H54 (cell line): ENCODE results near the gene IL1A.

Experiments used
- DNase-seq: peaks from one replicate; pipeline ENCODE4 v3.0.0; 2011; ENCODE audit warnings: low spot score, mixed read lengths; ENCODE audit not compliant: insufficient read length
- FAIRE-seq: peaks from 3 replicates; lab custom pipeline; 2011; peaks lifted over from hg19 to GRCh38; lab: Jason Lieb, UNC
- POLR2A ChIP-seq: IDR thresholded peaks from 2 replicates; pipeline ENCODE4 v1.6.1; 2011; ENCODE audit warnings: low read depth, mild to moderate bottlenecking, low read length

The IL1A gene

GRCh38 chr2:112811276-112811831, 27.1 kb upstream of the IL1A start:
- no peak for TF ChIP-seq POLR2A
- no peak for FAIRE-seq
- no peak for DNase-seq

GRCh38 chr2:112809112-112809511, 24.8 kb upstream of the IL1A start:
- DNase-seq (no peak), FAIRE-seq (no peak)
- TF ChIP-seq POLR2A = no peak

GRCh38 chr2:112807233-112807807, 23.0 kb upstream of the IL1A start:
- DNase-seq = no peak
- TF ChIP-seq POLR2A = no peak
- no peak for FAIRE-seq

- no peak for TF ChIP-seq POLR2A
- DNase-seq = no peak
- FAIRE-seq = no peak
These were observed 21.2 kb upstream of the IL1A start for GRCh38 chr2:112805542-112805941.

GRCh38 chr2:112803691-112804521, 19.6 kb upstream of the IL1A start:
- no peak for TF ChIP-seq POLR2A
- DNase-seq = no peak
- FAIRE-seq = no peak

GRCh38 chr2:112800881-112801583, 16.7 kb upstream of the IL1A start:
- TF ChIP-seq POLR2A = no peak
- FAIRE-seq = no peak

GRCh38 chr2:112798979-112799975, 15.0 kb upstream of the IL1A start:
- DNase-seq = no peak
- no peak for FAIRE-seq
- no peak for TF ChIP-seq POLR2A

More at GRCh38 chr2:112800881-112801583, 16.7 kb upstream of the IL1A start:
- DNase-seq = no peak

- DNase-seq (no peak), FAIRE-seq (no peak)
- no peak for TF ChIP-seq POLR2A
These were observed 12.2 kb upstream of the IL1A start for GRCh38 chr2:112796486-112796885.

GRCh38 chr2:112795774-112796173, 11.5 kb upstream of the IL1A start:
- DNase-seq = no peak
- no peak for TF ChIP-seq POLR2A
- FAIRE-seq = no peak

- no peak for TF ChIP-seq POLR2A
- DNase-seq (no peak), FAIRE-seq (no peak)
These were observed 10.5 kb upstream of the IL1A start for GRCh38 chr2:112794841-112795240.

GRCh38 chr2:112794131-112794733, 9.9 kb upstream of the IL1A start:
- DNase-seq (no peak), FAIRE-seq (peak; percentile 85)
- TF ChIP-seq POLR2A = no peak

- DNase-seq (no peak), FAIRE-seq (no peak)
- no peak for TF ChIP-seq POLR2A
These were observed 9.2 kb upstream of the IL1A start for GRCh38 chr2:112793449-112793978.
